Caco-2 (cell line): ENCODE measurements around the gene SHQ1. TPM values are rescaled to one million over a fixed set of nuclear protein-coding genes. Genes with fewer than 3 reads are reported as not detected.
A peak's percentile ranks its signal among the peaks of the same experiment; 100 is the strongest.

Source experiments
- BruUV-seq: library from RNA; stranded (reverse); fragments of 400-500 nt; replicated peaks from 2 replicates; lab custom pipeline; 2021; lab: Mats Ljungman, UMichigan
- CTCF ChIA-PET: fragments of 300-600 bp; sonication (Branson Sonifier 250); formaldehyde crosslinking; loops from one replicate; lab custom pipeline; 2022; ENCODE audit warnings: antibody characterized with exemption; lab: Charles Lee
- POLR2A ChIA-PET: fragments of 300-600 bp; sonication (Branson Sonifier 250); formaldehyde crosslinking; loops from one replicate; lab custom pipeline; 2022; ENCODE audit warnings: antibody characterized with exemption; lab: Charles Lee
- DNase-seq, 2 experiments: peaks; one replicate each; pipeline versions ENCODE4 v3.0.0 to v3.0.0-alpha.2; 2020 to 2022
- H3K27me3 ChIP-seq: replicated peaks from 2 replicates; pipeline ENCODE4 v1.6.0; 2011; ENCODE audit warnings: low read length; ENCODE audit not compliant: control insufficient read depth, insufficient read depth
- H3K36me3 ChIP-seq: 2 replicates; pipeline ENCODE4 v1.5.1; 2011; ENCODE audit warnings: low read length; ENCODE audit not compliant: control insufficient read depth, insufficient read depth
- H3K4me1 ChIP-seq: fragments of 250-450 bp; sonication (Bioruptor Pico); 2 replicates; pipeline ENCODE4 v1.5.1; 2020; ENCODE audit warnings: mild to moderate bottlenecking
- H3K4me3 ChIP-seq: 2 replicates; pipeline ENCODE4 v1.5.1; 2011; ENCODE audit warnings: low read depth, mild to moderate bottlenecking, control low read depth, low read length
- H3K9me3 ChIP-seq: fragments of 250-450 bp; sonication (Bioruptor Pico); 2 replicates; pipeline ENCODE4 v1.5.1; 2020; ENCODE audit warnings: mild to moderate bottlenecking, moderate library complexity
- H3K27ac Mint-ChIP-seq: one replicate; pipeline ENCODE4 v1.8.0; 2022; ENCODE audit warnings: mixed read lengths; ENCODE audit not compliant: unreplicated experiment
- H3K27me3 Mint-ChIP-seq: one replicate; pipeline ENCODE4 v1.8.0; 2022; ENCODE audit warnings: mixed read lengths; ENCODE audit not compliant: insufficient read depth, unreplicated experiment
- H3K36me3 Mint-ChIP-seq: one replicate; pipeline ENCODE4 v1.8.0; 2022; ENCODE audit warnings: mild to moderate bottlenecking, mixed read lengths; ENCODE audit not compliant: insufficient read depth, unreplicated experiment
- H3K4me1 Mint-ChIP-seq: one replicate; pipeline ENCODE4 v1.8.0; 2022; ENCODE audit warnings: low read depth, mixed read lengths; ENCODE audit not compliant: unreplicated experiment
- H3K4me3 Mint-ChIP-seq: one replicate; pipeline ENCODE4 v1.8.0; 2022; ENCODE audit warnings: mild to moderate bottlenecking, moderate library complexity, mixed read lengths; ENCODE audit not compliant: unreplicated experiment
- H3K9me3 Mint-ChIP-seq: one replicate; pipeline ENCODE4 v1.8.0; 2022; ENCODE audit warnings: mixed read lengths; ENCODE audit not compliant: unreplicated experiment
- CTCF ChIP-seq, 2 experiments: fragments of 200-600 bp in 1 of 2; IDR thresholded peaks; 1 replicate in 1 of 2; 2 replicates in 1 of 2; pipeline versions ENCODE4 v1.5.1 to v1.8.0; 2011 to 2022; ENCODE audit warnings: antibody characterized with exemption in 1 of 2, control low read depth in 1 of 2, inconsistent platforms in 1 of 2, low read depth in 1 of 2, low read length in 1 of 2, mild to moderate bottlenecking in 1 of 2, moderate library complexity in 1 of 2; ENCODE audit not compliant: insufficient read depth in 1 of 2, severe bottlenecking in 1 of 2, unreplicated experiment in 1 of 2
- intact Hi-C: fragments of 100-400 bp; cut with micrococcal nuclease; formaldehyde crosslinking; loops from one replicate; pipeline ENCODE4 v1.10.0; 2022; ENCODE audit not compliant: unreplicated experiment
- total RNA-seq: library from RNA; stranded (reverse); gene quantifications from 2 replicates; pipeline ENCODE4 v1.2.3, GENCODE V29; 2022

SHQ1 gene
- total RNA-seq, 1 experiment from 2014 or later = 18.8 TPM

GRCh38 chr3:72725229-72725628, 123.0 kb downstream of the SHQ1 start:
- Mint-ChIP-seq H3K4me1 (peaks cover 35% of the 10 kb centered on the region), H3K36me3 (no peaks in the 10 kb centered on the region), H3K27me3 (no peaks in the 10 kb centered on the region), H3K4me3 (no peak overlapping the region), H3K27ac (no peak overlapping the region), H3K9me3 (peaks cover 9% of the 10 kb centered on the region)
- BruUV-seq = no TSS peak
- Histone ChIP-seq H3K4me3 (no peak overlapping the region), H3K9me3 (no peaks in the 10 kb centered on the region), H3K4me1 (peaks cover 25% of the 10 kb centered on the region), H3K36me3 (no peaks in the 10 kb centered on the region), H3K27me3 (no peaks in the 10 kb centered on the region)
- ChIA-PET CTCF (no interaction called here), POLR2A (no interaction called here)
- intact Hi-C loops = loop anchor here (10.0 kb wide), 1 partner anchor 90 kb away; no protein-coding TSS in a partner anchor
- no peak for DNase-seq
- TF ChIP-seq CTCF (IDR thresholded peaks at IDR 0.05; ENCODE audit: insufficient read depth in 1 of 2, low read depth in 1 of 2, low read length in 1 of 2, severe bottlenecking in 1 of 2, unreplicated experiment in 1 of 2) = no peak

- DNase-seq = no peak
- CTCF ChIA-PET = interaction anchor here (0.6 kb wide), 1 partner anchor 374 kb away, joined by 3 read pairs; no protein-coding TSS in a partner anchor
- H3K36me3 ChIP-seq = no peaks in the 10 kb centered on the region
- H3K27me3 ChIP-seq = no peaks in the 10 kb centered on the region
- no peak for TF ChIP-seq CTCF (IDR thresholded peaks at IDR 0.05; ENCODE audit: insufficient read depth in 1 of 2, low read depth in 1 of 2, low read length in 1 of 2, severe bottlenecking in 1 of 2, unreplicated experiment in 1 of 2)
- no peaks in the 10 kb centered on the region for H3K9me3 ChIP-seq
- Mint-ChIP-seq H3K9me3 (peaks cover 9% of the 10 kb centered on the region), H3K27me3 (no peaks in the 10 kb centered on the region), H3K36me3 (no peaks in the 10 kb centered on the region), H3K27ac (no peak overlapping the region), H3K4me3 (no peak overlapping the region), H3K4me1 (peaks cover 37% of the 10 kb centered on the region)
- H3K4me3 ChIP-seq = no peak overlapping the region
- BruUV-seq = no TSS peak
- POLR2A ChIA-PET = interaction anchor here (0.8 kb wide), 1 partner anchor 14 kb away, joined by 5 read pairs; no protein-coding TSS in a partner anchor
- intact Hi-C loops = loop anchor here (10.0 kb wide), 1 partner anchor 91 kb away; no protein-coding TSS in a partner anchor
- peaks cover 24% of the 10 kb centered on the region for H3K4me1 ChIP-seq
These were observed 124.2 kb downstream of the SHQ1 start for GRCh38 chr3:72724070-72724469.

- Mint-ChIP-seq H3K9me3 (peaks cover 9% of the 10 kb centered on the region), H3K4me3 (no peak overlapping the region), H3K27me3 (no peaks in the 10 kb centered on the region), H3K36me3 (no peaks in the 10 kb centered on the region), H3K4me1 (peaks cover 33% of the 10 kb centered on the region), H3K27ac (peak overlapping the region; percentile 26)
- no peak for DNase-seq
- intact Hi-C loops = loop anchor here (10.0 kb wide), 1 partner anchor 92 kb away; no protein-coding TSS in a partner anchor
- Histone ChIP-seq H3K27me3 (no peaks in the 10 kb centered on the region), H3K4me1 (peaks cover 14% of the 10 kb centered on the region), H3K36me3 (no peaks in the 10 kb centered on the region), H3K4me3 (no peak overlapping the region), H3K9me3 (no peaks in the 10 kb centered on the region)
- ChIA-PET CTCF (no interaction called here), POLR2A (interaction anchor here (0.8 kb wide), 1 partner anchor 15 kb away, joined by 5 read pairs; no protein-coding TSS in a partner anchor)
- BruUV-seq = no TSS peak
- TF ChIP-seq CTCF (IDR thresholded peaks at IDR 0.05; ENCODE audit: insufficient read depth in 1 of 2, low read depth in 1 of 2, low read length in 1 of 2, severe bottlenecking in 1 of 2, unreplicated experiment in 1 of 2) = no peak
These were observed 125.1 kb downstream of the SHQ1 start for GRCh38 chr3:72722930-72723726.
